ENCODE results near the gene BTN1A1. TPM values are rescaled to one million over a fixed set of nuclear protein-coding genes. Genes with fewer than 3 reads are reported as not detected.
A peak's percentile ranks its signal among the peaks of the same experiment; 100 is the strongest.

BTN1A1 gene
- total and polyA plus RNA-seq, 9 of the 15 experiments (the other 6 are each of a cell fraction or from before 2014, with no cell fraction given) = 0.01 to 0.15 (median 0.06) TPM; not detected in 4

- TF ChIP-seq NFE2 (IDR thresholded peaks at IDR 0.05; ENCODE audit: low read depth) (peak; percentile 33; the same call in 1 of the 2 replicates), EZH2 (IDR thresholded peaks at IDR 0.05; ENCODE audit: borderline replicate concordance, low read depth, low read length) (no peak), ZNF134 (CRISPR knock-in tag; conservative IDR thresholded peaks at IDR 0.05) (no peak), BRD4 (IDR thresholded peaks at IDR 0.05) (peak; percentile 94), ZNF140 (CRISPR knock-in tag; IDR thresholded peaks at IDR 0.05) (no peak), BCOR (IDR thresholded peaks at IDR 0.05) (peak; percentile 76; the same call in 1 of the 2 replicates), TFAP4 (CRISPR knock-in tag; IDR thresholded peaks at IDR 0.05; ENCODE audit: borderline replicate concordance) (peak; percentile 31; the same call in 1 of the 2 replicates), ELK1 (CRISPR knock-in tag; IDR thresholded peaks at IDR 0.05) (no peak), CBX5 (IDR thresholded peaks at IDR 0.05; ENCODE audit: borderline replicate concordance, low read depth) (no peak), PURB (CRISPR knock-in tag; IDR thresholded peaks at IDR 0.05; ENCODE audit: low read depth) (no peak), ZNF583 (CRISPR knock-in tag; IDR thresholded peaks at IDR 0.05) (no peak), ELF2 (CRISPR knock-in tag; IDR thresholded peaks at IDR 0.05) (no peak), SMARCA5 (IDR thresholded peaks at IDR 0.05) (no peak), CBFA2T3 (IDR thresholded peaks at IDR 0.05) (0 out of 2 replicates have a peak, but pooled peaks have one; percentile 4), NFIX (CRISPR knock-in tag; IDR thresholded peaks at IDR 0.05; ENCODE audit: low read depth) (no peak), RAD21 (CRISPR knock-in tag; conservative IDR thresholded peaks at IDR 0.05 in 1 of 2, IDR thresholded peaks at IDR 0.05 in 1 of 2) (0 out of 4 replicates have a peak, but pooled peaks have one; percentile 13 to 22), HNRNPK (IDR thresholded peaks at IDR 0.05; ENCODE audit: low read depth, low read length, poor library complexity, severe bottlenecking) (no peak), VEZF1 (CRISPR knock-in tag; IDR thresholded peaks at IDR 0.05) (0 out of 2 replicates have a peak, but pooled peaks have one; percentile 30), IFI16 (CRISPR knock-in tag; IDR thresholded peaks at IDR 0.05) (0 out of 2 replicates have a peak, but pooled peaks have one; percentile 2), THRB (CRISPR knock-in tag; conservative IDR thresholded peaks at IDR 0.05) (peak; percentile 92), ZNF133 (CRISPR knock-in tag; IDR thresholded peaks at IDR 0.05) (no peak), DDX20 (tag; IDR thresholded peaks at IDR 0.05; ENCODE audit: low read depth) (no peak), KDM1A (IDR thresholded peaks at IDR 0.05) (peak; percentile 7 to 65; a peak in 2 of 4 replicates), ATF1 (CRISPR knock-in tag; IDR thresholded peaks at IDR 0.05) (no peak), ATF1 (tag; IDR thresholded peaks at IDR 0.05) (peak; percentile 69), SMAD2 (IDR thresholded peaks at IDR 0.05; ENCODE audit: low read depth, low read length) (no peak), NR3C1 (CRISPR knock-in tag; IDR thresholded peaks at IDR 0.05) (no peak)
Measured at GRCh38 chr6:26556263-26557070, 56.4 kb downstream of the BTN1A1 start (continued).
